Measurements from ENCODE around the gene RAET1G.
A peak's percentile ranks its signal among the peaks of the same experiment; 100 is the strongest.

Gene RAET1G

DNA sequence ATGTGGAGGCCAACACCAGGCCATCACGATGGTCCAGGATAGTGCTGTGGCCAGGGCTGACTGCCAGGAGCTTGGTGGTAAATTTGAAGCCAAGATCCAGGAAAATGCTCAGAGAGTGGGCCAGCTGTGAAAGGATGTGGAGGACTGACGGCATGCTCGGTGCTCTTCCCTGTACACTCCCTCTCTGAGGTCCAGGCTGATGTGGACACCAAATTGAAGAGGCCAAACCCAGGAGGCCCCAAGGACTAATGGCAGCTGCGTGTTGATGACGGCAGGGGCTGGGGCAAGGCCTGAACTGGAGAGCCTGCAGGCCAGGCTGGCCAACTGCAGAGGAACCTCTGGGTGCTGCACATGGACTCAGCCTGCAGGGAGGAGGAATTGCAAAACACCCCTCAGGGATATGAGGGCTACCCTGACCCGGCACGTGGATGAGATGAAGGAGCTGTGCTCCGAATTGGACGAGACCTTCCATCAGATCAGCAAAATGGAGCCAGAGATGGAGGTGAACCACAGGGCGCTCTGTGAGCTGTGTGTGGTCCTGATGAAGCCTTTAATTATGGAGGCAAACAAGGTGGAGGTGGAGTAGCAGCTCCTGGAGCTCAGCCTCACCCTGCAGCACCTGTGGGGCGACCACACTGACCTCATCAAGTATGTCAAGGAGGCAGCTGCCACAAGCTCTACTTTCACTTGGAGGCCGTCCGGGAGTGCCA, 18.1 kb downstream of the RAET1G start:
- Histone ChIP-seq H4K91ac (ENCODE audit: low read depth, low read length, poor library complexity) (no peak overlapping the region), H3K36me3 (replicated peaks in 1 of 2; ENCODE audit: control insufficient read depth in 2 of 2, insufficient read depth in 2 of 2, low read length in 2 of 2) (no peaks in the 10 kb centered on the region), H2AK5ac (ENCODE audit: low read depth, low read length) (peak overlapping the region; percentile 75), H3K27ac (replicated peaks; ENCODE audit: low read length) (no peak overlapping the region), H2BK5ac (ENCODE audit: low read length) (no peak overlapping the region), H3K18ac (ENCODE audit: low read length) (peak overlapping the region; percentile 28), H3K27me3 (ENCODE audit: control insufficient read depth in 3 of 3, insufficient read depth in 3 of 3, low read depth in 1 of 3, low read length in 3 of 3) (peaks cover 0 to 20% (median 0%) of the 10 kb centered on the region in 3 experiments), H2AFZ (ENCODE audit: low read length) (no peak overlapping the region), H3K23ac (ENCODE audit: low read depth, low read length, poor library complexity) (peak overlapping the region; percentile 68), H3K9ac (ENCODE audit: low read depth, low read length, poor library complexity) (peak overlapping the region; percentile 30), H4K8ac (ENCODE audit: low read depth, low read length) (no peak overlapping the region), H3K4me3 (ENCODE audit: low read length in 2 of 2) (no peak overlapping the region), H3K4me1 (ENCODE audit: control insufficient read depth in 2 of 2, insufficient read depth in 1 of 2, low read depth in 1 of 2, low read length in 2 of 2) (no peaks in the 10 kb centered on the region), H2BK15ac (ENCODE audit: low read length) (peak overlapping the region; percentile 71), H3K14ac (ENCODE audit: low read length) (peak overlapping the region; percentile 82), H3K9me3 (replicated peaks in 1 of 2; ENCODE audit: control insufficient read depth in 2 of 2, insufficient read depth in 1 of 2, low read depth in 1 of 2, low read length in 2 of 2) (peaks cover 0 to 8% of the 10 kb centered on the region in 2 donors), H3K79me1 (ENCODE audit: low read depth, low read length) (peaks cover 1% of the 10 kb centered on the region), H2BK12ac (ENCODE audit: low read length) (peak overlapping the region; percentile 10), H3K4ac (ENCODE audit: low read length) (no peak overlapping the region), H2BK120ac (ENCODE audit: low read depth, low read length) (no peak overlapping the region), H3K4me2 (ENCODE audit: insufficient read depth, low read length, poor library complexity, severe bottlenecking) (no peak overlapping the region)
- no CpG with 5 or more reads among the region's 13 CpGs for WGBS, 2 donors (ENCODE audit: extremely low coverage in 2 of 2, insufficient read length in 2 of 2, insufficient replicate concordance in 1 of 2)
- DNase-seq (ENCODE audit: low spot score), result no peak

DNA sequence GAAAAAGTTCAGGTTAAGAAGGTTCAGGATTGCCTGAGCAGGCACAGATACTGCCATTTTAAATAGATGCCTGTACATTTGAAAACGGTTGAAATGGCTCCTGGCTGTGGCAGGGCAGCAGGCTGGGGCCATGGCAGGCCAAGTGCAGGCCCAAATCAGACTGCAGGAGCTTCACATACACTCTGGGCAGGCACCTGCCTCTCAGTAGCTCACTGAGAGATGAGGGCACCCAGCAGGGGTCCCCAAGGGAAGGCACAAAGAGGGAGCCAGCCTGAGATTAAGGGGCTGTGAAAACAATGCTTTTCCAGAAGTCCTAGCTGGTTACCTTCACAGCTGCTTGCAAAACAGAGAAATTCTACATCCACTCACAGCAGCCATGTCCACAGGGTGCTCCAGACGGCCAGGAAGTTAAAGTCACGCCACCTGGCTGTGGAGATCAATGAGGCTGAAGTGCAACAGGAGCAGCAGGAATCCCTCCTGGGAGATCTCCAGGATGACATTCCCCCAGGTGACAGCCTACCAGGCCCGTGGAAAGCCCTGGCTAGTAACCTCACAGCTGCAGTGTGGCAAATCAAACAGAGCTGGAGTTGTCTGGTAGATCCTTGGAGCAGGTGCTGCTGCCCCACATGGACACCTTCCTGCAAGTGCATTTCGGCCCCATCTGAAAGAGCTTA, 18.8 kb downstream of the RAET1G start:
- Histone ChIP-seq H3K36me3 (replicated peaks in 1 of 2; ENCODE audit: control insufficient read depth in 2 of 2, insufficient read depth in 2 of 2, low read length in 2 of 2) (no peaks in the 10 kb centered on the region), H3K23ac (ENCODE audit: low read depth, low read length, poor library complexity) (no peak overlapping the region), H3K4me2 (ENCODE audit: insufficient read depth, low read length, poor library complexity, severe bottlenecking) (no peak overlapping the region), H3K79me1 (ENCODE audit: low read depth, low read length) (no peaks in the 10 kb centered on the region), H3K9me3 (replicated peaks in 1 of 2; ENCODE audit: control insufficient read depth in 2 of 2, insufficient read depth in 1 of 2, low read depth in 1 of 2, low read length in 2 of 2) (peaks cover 0 to 7% of the 10 kb centered on the region in 2 donors), H3K9ac (ENCODE audit: low read depth, low read length, poor library complexity) (no peak overlapping the region), H3K18ac (ENCODE audit: low read length) (peak overlapping the region; percentile 13), H3K4me3 (ENCODE audit: low read length in 2 of 2) (no peak overlapping the region), H3K14ac (ENCODE audit: low read length) (no peak overlapping the region), H2BK120ac (ENCODE audit: low read depth, low read length) (no peak overlapping the region), H3K4ac (ENCODE audit: low read length) (no peak overlapping the region), H3K27me3 (ENCODE audit: control insufficient read depth in 3 of 3, insufficient read depth in 3 of 3, low read depth in 1 of 3, low read length in 3 of 3) (peaks cover 0 to 20% (median 0%) of the 10 kb centered on the region in 3 experiments), H3K27ac (replicated peaks; ENCODE audit: low read length) (no peak overlapping the region), H3K4me1 (ENCODE audit: control insufficient read depth in 2 of 2, insufficient read depth in 1 of 2, low read depth in 1 of 2, low read length in 2 of 2) (no peaks in the 10 kb centered on the region), H2BK12ac (ENCODE audit: low read length) (no peak overlapping the region), H2AFZ (ENCODE audit: low read length) (no peak overlapping the region), H2BK5ac (ENCODE audit: low read length) (no peak overlapping the region), H2AK5ac (ENCODE audit: low read depth, low read length) (peak overlapping the region; percentile 37), H4K8ac (ENCODE audit: low read depth, low read length) (no peak overlapping the region), H2BK15ac (ENCODE audit: low read length) (no peak overlapping the region), H4K91ac (ENCODE audit: low read depth, low read length, poor library complexity) (no peak overlapping the region)
- no peak for DNase-seq (ENCODE audit: low spot score)
- no CpG with 5 or more reads among the region's 5 CpGs for WGBS, 2 donors (ENCODE audit: extremely low coverage in 2 of 2, insufficient read length in 2 of 2, insufficient replicate concordance in 1 of 2)

DNA sequence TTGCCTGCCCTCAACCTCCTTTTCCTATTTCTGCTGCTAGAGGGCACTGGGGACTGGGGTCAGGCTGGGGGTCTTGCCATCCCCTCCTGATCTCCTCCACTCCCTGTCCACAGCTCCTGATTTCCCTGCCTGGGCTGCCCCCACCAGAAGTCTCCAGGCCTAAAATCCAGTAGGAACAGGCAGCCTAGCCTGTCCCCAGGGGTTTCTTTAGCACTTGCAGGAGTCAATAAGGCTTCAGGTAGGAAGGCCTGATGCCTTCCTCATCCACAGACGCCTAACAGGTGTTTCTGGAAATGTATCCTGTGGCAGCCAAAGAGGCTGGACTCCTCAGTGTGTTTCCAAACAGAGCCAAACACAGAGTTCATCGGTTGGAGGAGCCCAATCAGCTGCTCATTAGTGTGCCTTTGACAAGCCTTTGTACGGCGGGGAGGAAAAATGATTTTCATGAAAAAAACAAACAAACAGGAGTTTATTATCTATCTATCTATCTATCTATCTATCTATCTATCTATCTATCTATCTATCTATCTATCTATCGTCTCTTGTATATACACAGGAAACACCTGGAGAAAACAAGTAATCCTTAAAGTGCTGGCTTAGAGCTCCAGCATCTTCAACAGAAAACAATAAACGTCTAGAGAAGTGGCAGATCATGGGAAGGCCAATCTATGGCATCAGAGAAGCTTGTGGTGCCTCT, 21.3 kb downstream of the RAET1G start:
- no peak for DNase-seq (ENCODE audit: low spot score)
- H4K91ac ChIP-seq (ENCODE audit: low read depth, low read length, poor library complexity), result no peak overlapping the region
- peak overlapping the region; percentile 12 for H3K9ac ChIP-seq (ENCODE audit: low read depth, low read length, poor library complexity)
- H3K36me3 ChIP-seq (replicated peaks in 1 of 2; ENCODE audit: control insufficient read depth in 2 of 2, insufficient read depth in 2 of 2, low read length in 2 of 2), result no peaks in the 10 kb centered on the region
- H2BK15ac ChIP-seq (ENCODE audit: low read length), result no peak overlapping the region
- H2BK12ac ChIP-seq (ENCODE audit: low read length), result no peak overlapping the region
- no peaks in the 10 kb centered on the region for H3K9me3 ChIP-seq (replicated peaks in 1 of 2; ENCODE audit: control insufficient read depth in 2 of 2, insufficient read depth in 1 of 2, low read depth in 1 of 2, low read length in 2 of 2)
- no peak overlapping the region for H3K4ac ChIP-seq (ENCODE audit: low read length)
- H2AK5ac ChIP-seq (ENCODE audit: low read depth, low read length), result peak overlapping the region; percentile 10
- no peak overlapping the region for H3K23ac ChIP-seq (ENCODE audit: low read depth, low read length, poor library complexity)
- H3K18ac ChIP-seq (ENCODE audit: low read length), result no peak overlapping the region
- no peak overlapping the region for H2BK5ac ChIP-seq (ENCODE audit: low read length)
- H4K8ac ChIP-seq (ENCODE audit: low read depth, low read length), result no peak overlapping the region
- no peak overlapping the region for H3K4me2 ChIP-seq (ENCODE audit: insufficient read depth, low read length, poor library complexity, severe bottlenecking)
- no peaks in the 10 kb centered on the region for H3K79me1 ChIP-seq (ENCODE audit: low read depth, low read length)
- no peak overlapping the region for H3K14ac ChIP-seq (ENCODE audit: low read length)
- no peak overlapping the region for H3K27ac ChIP-seq (replicated peaks; ENCODE audit: low read length)
- no peaks in the 10 kb centered on the region for H3K4me1 ChIP-seq (ENCODE audit: control insufficient read depth in 2 of 2, insufficient read depth in 1 of 2, low read depth in 1 of 2, low read length in 2 of 2)
- WGBS, 2 donors (ENCODE audit: extremely low coverage in 2 of 2, insufficient read length in 2 of 2, insufficient replicate concordance in 1 of 2), result no CpG with 5 or more reads among the region's 6 CpGs
- H2BK120ac ChIP-seq (ENCODE audit: low read depth, low read length), result no peak overlapping the region
- no peak overlapping the region for H2AFZ ChIP-seq (ENCODE audit: low read length)
- no peak overlapping the region for H3K4me3 ChIP-seq (ENCODE audit: low read length in 2 of 2)
- H3K27me3 ChIP-seq (ENCODE audit: control insufficient read depth in 3 of 3, insufficient read depth in 3 of 3, low read depth in 1 of 3, low read length in 3 of 3), result peaks cover 0 to 31% (median 0%) of the 10 kb centered on the region in 3 experiments
